SK-N-MC (cell line): ENCODE measurements around the gene SLBP.

Experiments
- EZH2 ChIP-seq: fragments of 200-600 bp; sonication (generic); IDR thresholded peaks from one replicate; pipeline ENCODE4 v1.6.1; 2017; ENCODE audit warnings: antibody characterized with exemption
- FOXP2 ChIP-seq: optimal IDR thresholded peaks from 2 replicates; pipeline ENCODE3; 2011; ENCODE audit warnings: mild to moderate bottlenecking, moderate library complexity; ENCODE audit not compliant: insufficient read depth; ENCODE audit errors: extremely low read length, control extremely low read depth
- POLR2AphosphoS5 ChIP-seq: IDR thresholded peaks from 2 replicates; pipeline ENCODE4 v1.6.1; 2012; ENCODE audit warnings: mild to moderate bottlenecking, low read depth, low read length, borderline replicate concordance

- no peak for TF ChIP-seq POLR2AphosphoS5
- TF ChIP-seq EZH2, result no peak
- TF ChIP-seq FOXP2, result no peak
Measured at GRCh38 chr4:1675802-1676137, 36.3 kb downstream of the SLBP start.
